ENCODE results near the gene ETNK1. TPM values are rescaled to one million over a fixed set of nuclear protein-coding genes. Genes with fewer than 3 reads are reported as not detected.

Gene ETNK1
- polyA plus RNA-seq, 1 of the 3 experiments (the other 2 are of a cell fraction) = 7.9 TPM

DNA sequence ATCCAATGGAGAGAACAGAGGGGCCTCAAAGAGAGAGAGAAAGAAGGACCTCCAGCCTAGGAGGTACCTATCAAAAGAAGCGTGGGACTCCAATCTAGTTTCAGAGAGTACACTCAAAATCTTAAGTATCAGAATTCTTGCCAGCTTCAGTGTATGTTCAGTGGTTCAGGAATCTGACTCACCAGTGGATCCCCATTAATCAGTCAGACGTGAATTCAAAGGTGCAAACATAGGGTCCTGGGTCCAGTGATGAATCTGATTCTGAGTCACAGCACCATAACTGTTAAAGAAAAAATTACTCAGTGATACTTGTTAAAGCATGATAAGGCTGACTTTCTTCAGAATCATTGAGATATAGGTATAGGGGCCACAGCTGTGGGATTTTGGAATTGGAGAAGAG is 33.2 kb downstream of the ETNK1 start:
- no peaks in the 10 kb centered on the region for H3K27me3 ChIP-seq (ENCODE audit: insufficient read depth)
- H3K4me1 ChIP-seq (ENCODE audit: control insufficient read depth in 1 of 2, insufficient read depth in 2 of 2, low read depth in 1 of 2, low read length in 1 of 2) = peaks cover 0 to 8% of the 10 kb centered on the region in 2 experiments; a peak in 3 of 4 replicates
- H4K20me1 ChIP-seq (ENCODE audit: insufficient read depth) = no peaks in the 10 kb centered on the region
- H3K4me3 ChIP-seq (ENCODE audit: low read depth in 2 of 2, low read length in 1 of 2) = no peak overlapping the region
- H3F3A ChIP-seq (replicated peaks; ENCODE audit: insufficient read depth) = peaks cover 3% of the 10 kb centered on the region
- peaks cover 21 to 26% of the 10 kb centered on the region in 2 experiments for H3K36me3 ChIP-seq (replicated peaks in 1 of 2; ENCODE audit: control insufficient read depth in 1 of 2, insufficient read depth in 2 of 2, low read length in 1 of 2)
- H3K79me2 ChIP-seq (ENCODE audit: insufficient read depth) = peaks cover 16% of the 10 kb centered on the region; the same call in 1 of the 2 replicates
- no peak overlapping the region; a peak in 1 of 4 replicates for H3K27ac ChIP-seq (ENCODE audit: low read depth in 2 of 2, low read length in 1 of 2)
- 57% methylated on average over 2 of the region's 2 CpGs for WGBS (ENCODE audit: low lambda C conversion rate)
- H3K9me2 ChIP-seq = no peaks in the 10 kb centered on the region
- POLR2A ChIA-PET = no interaction called here
- H2AFZ ChIP-seq (ENCODE audit: low read depth) = no peak overlapping the region
- TF ChIP-seq FOSL2 (IDR thresholded peaks at IDR 0.05; ENCODE audit: borderline replicate concordance, low read depth) (peak; percentile 64), JUND (IDR thresholded peaks at IDR 0.05) (peak; percentile 19; the same call in 1 of the 2 replicates), EP300 (IDR thresholded peaks at IDR 0.05; ENCODE audit: borderline replicate concordance in 1 of 2, low read depth in 1 of 2, low read length in 1 of 2) (0 out of 4 replicates have a peak, but pooled peaks of 1 of the 2 experiments have one; percentile 10), ELF1 (IDR thresholded peaks at IDR 0.05) (no peak), TCF12 (IDR thresholded peaks at IDR 0.05) (peak; percentile 13; the same call in 1 of the 2 replicates), TEAD4 (IDR thresholded peaks at IDR 0.05; ENCODE audit: borderline replicate concordance, insufficient read depth) (no peak), NRF1 (IDR thresholded peaks at IDR 0.05; ENCODE audit: low read depth, low read length) (no peak), REST (IDR thresholded peaks at IDR 0.05; ENCODE audit: low read depth, low read length) (no peak)
- TF ChIP-seq, protein P1, sequence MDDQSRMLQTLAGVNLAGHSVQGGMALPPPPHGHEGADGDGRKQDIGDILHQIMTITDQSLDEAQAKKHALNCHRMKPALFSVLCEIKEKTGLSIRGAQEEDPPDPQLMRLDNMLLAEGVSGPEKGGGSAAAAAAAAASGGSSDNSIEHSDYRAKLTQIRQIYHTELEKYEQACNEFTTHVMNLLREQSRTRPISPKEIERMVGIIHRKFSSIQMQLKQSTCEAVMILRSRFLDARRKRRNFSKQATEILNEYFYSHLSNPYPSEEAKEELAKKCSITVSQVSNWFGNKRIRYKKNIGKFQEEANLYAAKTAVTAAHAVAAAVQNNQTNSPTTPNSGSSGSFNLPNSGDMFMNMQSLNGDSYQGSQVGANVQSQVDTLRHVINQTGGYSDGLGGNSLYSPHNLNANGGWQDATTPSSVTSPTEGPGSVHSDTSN (IDR thresholded peaks at IDR 0.05) = peak; percentile 79
- TF ChIP-seq, protein P2, sequence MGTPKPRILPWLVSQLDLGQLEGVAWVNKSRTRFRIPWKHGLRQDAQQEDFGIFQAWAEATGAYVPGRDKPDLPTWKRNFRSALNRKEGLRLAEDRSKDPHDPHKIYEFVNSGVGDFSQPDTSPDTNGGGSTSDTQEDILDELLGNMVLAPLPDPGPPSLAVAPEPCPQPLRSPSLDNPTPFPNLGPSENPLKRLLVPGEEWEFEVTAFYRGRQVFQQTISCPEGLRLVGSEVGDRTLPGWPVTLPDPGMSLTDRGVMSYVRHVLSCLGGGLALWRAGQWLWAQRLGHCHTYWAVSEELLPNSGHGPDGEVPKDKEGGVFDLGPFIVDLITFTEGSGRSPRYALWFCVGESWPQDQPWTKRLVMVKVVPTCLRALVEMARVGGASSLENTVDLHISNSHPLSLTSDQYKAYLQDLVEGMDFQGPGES (IDR thresholded peaks at IDR 0.05; ENCODE audit: low read depth, low read length) = no peak
- no peak overlapping the region for H3K9ac ChIP-seq
- DNase-seq = no peak
- no peak overlapping the region for H3K4me2 ChIP-seq
- CTCF ChIA-PET = no interaction called here
- H3K9me3 ChIP-seq = no peaks in the 10 kb centered on the region

DNA sequence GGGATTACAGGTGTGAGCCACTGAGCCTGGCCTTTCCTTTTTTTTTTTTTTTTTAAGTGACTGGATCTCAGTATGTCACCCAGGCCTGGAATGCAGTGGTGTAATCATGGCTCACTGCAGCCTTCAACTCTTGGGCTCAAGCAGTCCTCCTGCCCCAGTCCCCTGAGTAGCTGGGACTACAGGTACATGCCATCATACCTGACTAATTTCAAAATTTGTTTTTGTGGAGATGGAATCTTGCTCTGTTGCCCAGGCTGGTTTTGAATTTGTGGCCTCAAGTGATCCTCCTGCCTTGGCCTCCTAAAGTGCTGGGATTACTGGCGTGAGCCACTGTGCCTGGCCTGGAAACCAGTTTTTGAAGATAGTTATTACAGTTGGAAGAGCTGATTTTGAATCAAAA is 37.4 kb downstream of the ETNK1 start:
- Histone ChIP-seq H3K9ac (no peak overlapping the region), H3K4me3 (ENCODE audit: low read depth in 2 of 2, low read length in 1 of 2) (no peak overlapping the region)
- CTCF ChIA-PET = interaction anchor here (0.7 to 1.0 kb wide), 2 partner anchors 10 to 12 kb away, joined by 3 to 4 read pairs; no protein-coding TSS in a partner anchor
- TF ChIP-seq SIN3A (IDR thresholded peaks at IDR 0.05; ENCODE audit: borderline replicate concordance, low read depth, low read length) (no peak), GABPA (IDR thresholded peaks at IDR 0.05; ENCODE audit: low read depth) (no peak), CTCF (IDR thresholded peaks at IDR 0.05) (no peak), GATA2 (CRISPR knock-in tag; IDR thresholded peaks at IDR 0.05) (no peak), REST (IDR thresholded peaks at IDR 0.05; ENCODE audit: low read depth, low read length) (no peak)
- TF ChIP-seq, protein P1 (IDR thresholded peaks at IDR 0.05) = no peak

More for the DNA sequence above, 37.4 kb downstream of the ETNK1 start:
- no peak overlapping the region for H2AFZ ChIP-seq (ENCODE audit: low read depth)
- POLR2A ChIA-PET = no interaction called here
- H3K27ac ChIP-seq (ENCODE audit: low read depth in 2 of 2, low read length in 1 of 2) = no peak overlapping the region
- DNase-seq = no peak
- H3K79me2 ChIP-seq (ENCODE audit: insufficient read depth) = no peaks in the 10 kb centered on the region
- no peaks in the 10 kb centered on the region for H3K9me2 ChIP-seq
- H3F3A ChIP-seq (replicated peaks; ENCODE audit: insufficient read depth) = no peaks in the 10 kb centered on the region
- no peaks in the 10 kb centered on the region for H4K20me1 ChIP-seq (ENCODE audit: insufficient read depth)
- no peak overlapping the region for H3K4me2 ChIP-seq
- WGBS (ENCODE audit: low lambda C conversion rate) = 100% methylated on average over 1 of the region's 1 CpG
- no peaks in the 10 kb centered on the region for H3K27me3 ChIP-seq (ENCODE audit: insufficient read depth)
- peaks cover 24 to 45% of the 10 kb centered on the region in 2 experiments for H3K36me3 ChIP-seq (replicated peaks in 1 of 2; ENCODE audit: control insufficient read depth in 1 of 2, insufficient read depth in 2 of 2, low read length in 1 of 2)
- H3K4me1 ChIP-seq (ENCODE audit: control insufficient read depth in 1 of 2, insufficient read depth in 2 of 2, low read depth in 1 of 2, low read length in 1 of 2) = peaks cover 0 to 6% of the 10 kb centered on the region in 2 experiments; a peak in 2 of 4 replicates
- H3K9me3 ChIP-seq = no peaks in the 10 kb centered on the region

All from SK-N-SH (cell line).